Cortex of kidney (tissue), 1 donor: ENCODE measurements around the gene EPN3.

Source experiments
- DNase-seq: peaks from one replicate; lab custom pipeline; 2025; lab: John Stamatoyannopoulos, UW

Gene EPN3

GRCh38 chr17:50590946-50591737 is 58.6 kb downstream of the EPN3 start:
- no peak for DNase-seq

- no peak for DNase-seq
Observed at GRCh38 chr17:50593321-50593720, 60.8 kb downstream of the EPN3 start.
